OCI-LY7 (cell line): Measurements from ENCODE around the gene ZNF622. TPM values are rescaled to one million over a fixed set of nuclear protein-coding genes. Genes with fewer than 3 reads are reported as not detected.
"Not testable (repeated sequence)": the region's sequence is repeated elsewhere in the genome, so short reads cannot be mapped to it uniquely, and the experiment has no call there.

Source experiments
- BruUV-seq: library from RNA; stranded (reverse); fragments of 400-500 nt; replicated peaks from 2 replicates; lab custom pipeline; 2021; lab: Mats Ljungman, UMichigan
- CTCF ChIA-PET: fragments of 300-600 bp; sonication (Branson Sonifier 250); formaldehyde crosslinking; loops from one replicate; lab custom pipeline; 2022; ENCODE audit warnings: antibody characterized with exemption; ENCODE audit not compliant: unreplicated experiment; lab: Charles Lee
- POLR2A ChIA-PET: fragments of 300-600 bp; sonication (Branson Sonifier 250); formaldehyde crosslinking; loops from one replicate; lab custom pipeline; 2022; ENCODE audit warnings: antibody characterized with exemption; lab: Charles Lee
- DNase-seq: peaks from one replicate; pipeline ENCODE4 v3.0.0-alpha.2; 2015; ENCODE audit warnings: low spot score
- H2AFZ ChIP-seq: fragments of 200-600 bp; sonication (generic), shearing (Covaris generic); 2 replicates; pipeline ENCODE4 v1.6.1; 2014; ENCODE audit warnings: mild to moderate bottlenecking, antibody characterized with exemption, low read length, moderate library complexity
- H3K27ac ChIP-seq: fragments of 200-600 bp; sonication (generic); 2 replicates; pipeline ENCODE4 v1.5.1; 2014; ENCODE audit warnings: mixed run types, low read depth, mild to moderate bottlenecking, moderate library complexity, low read length, inconsistent platforms; ENCODE audit not compliant: poor library complexity, severe bottlenecking
- H3K36me3 ChIP-seq: fragments of 200-600 bp; sonication (generic); 2 replicates; pipeline ENCODE4 v1.6.1; 2014; ENCODE audit warnings: mild to moderate bottlenecking, antibody characterized with exemption, low read length, moderate library complexity, mixed read lengths; ENCODE audit not compliant: insufficient read depth
- H3K4me1 ChIP-seq: fragments of 200-600 bp; sonication (generic); 2 replicates; pipeline ENCODE4 v1.5.1; 2014; ENCODE audit warnings: mild to moderate bottlenecking, low read length; ENCODE audit not compliant: insufficient read depth, poor library complexity, severe bottlenecking
- H3K4me2 ChIP-seq: fragments of 200-600 bp; sonication (generic); 2 replicates; pipeline ENCODE4 v1.6.1; 2014; ENCODE audit warnings: mild to moderate bottlenecking, low read length
- H3K4me3 ChIP-seq: fragments of 200-600 bp; sonication (generic); 2 replicates; pipeline ENCODE4 v1.5.1; 2014; ENCODE audit warnings: mild to moderate bottlenecking, low read depth, low read length; ENCODE audit not compliant: poor library complexity, severe bottlenecking
- H3K79me2 ChIP-seq: fragments of 200-600 bp; sonication (generic); 2 replicates; pipeline ENCODE4 v1.6.1; 2016; ENCODE audit warnings: low read depth, mild to moderate bottlenecking, low read length, moderate library complexity, mixed read lengths; ENCODE audit not compliant: insufficient read depth
- H3K9me2 ChIP-seq: fragments of 200-600 bp; sonication (generic); 2 replicates; pipeline ENCODE4 v1.6.1; 2016; ENCODE audit warnings: mild to moderate bottlenecking, low read length, mixed read lengths; ENCODE audit not compliant: insufficient read depth
- H3K9me3 ChIP-seq: fragments of 200-600 bp; sonication (generic); 2 replicates; pipeline ENCODE4 v1.6.1; 2014; ENCODE audit warnings: mild to moderate bottlenecking, mixed run types, low read length, mixed read lengths
- H4K20me1 ChIP-seq: fragments of 200-600 bp; sonication (generic); 2 replicates; pipeline ENCODE4 v1.6.1; 2014; ENCODE audit warnings: mild to moderate bottlenecking, antibody characterized with exemption, low read length, moderate library complexity, mixed read lengths; ENCODE audit not compliant: insufficient read depth
- EZH2phosphoT487 ChIP-seq: fragments of 200-600 bp; sonication (generic); IDR thresholded peaks from 2 replicates; pipeline ENCODE4 v1.6.1; 2018; ENCODE audit warnings: low read depth, borderline replicate concordance, mild to moderate bottlenecking, mixed run types, antibody characterized with exemption, low read length, moderate library complexity, mixed read lengths
- intact Hi-C: fragments of 100-400 bp; cut with micrococcal nuclease; formaldehyde crosslinking; loops from one replicate; pipeline ENCODE4 v1.10.0; 2022; ENCODE audit not compliant: unreplicated experiment
- total RNA-seq, 2 experiments: library from RNA; depleted of rRNA in 1 of 2; stranded (reverse); fragments of >200 nt in 1 of 2; shearing (Covaris generic) in 1 of 2; gene quantifications; 2 replicates each; pipeline ENCODE4 v1.2.3, GENCODE V29; 2014 to 2022
- TF ChIP-seq, protein P1 (sequence below): fragments of 200-600 bp; sonication (generic); conservative IDR thresholded peaks from 2 replicates; pipeline ENCODE4 v1.5.1; 2014; ENCODE audit warnings: mild to moderate bottlenecking, antibody characterized with exemption, low read length, moderate library complexity, mixed read lengths

Gene ZNF622
- total RNA-seq, 2 experiments from 2014 or later = 25.7 to 32.9 TPM

DNA sequence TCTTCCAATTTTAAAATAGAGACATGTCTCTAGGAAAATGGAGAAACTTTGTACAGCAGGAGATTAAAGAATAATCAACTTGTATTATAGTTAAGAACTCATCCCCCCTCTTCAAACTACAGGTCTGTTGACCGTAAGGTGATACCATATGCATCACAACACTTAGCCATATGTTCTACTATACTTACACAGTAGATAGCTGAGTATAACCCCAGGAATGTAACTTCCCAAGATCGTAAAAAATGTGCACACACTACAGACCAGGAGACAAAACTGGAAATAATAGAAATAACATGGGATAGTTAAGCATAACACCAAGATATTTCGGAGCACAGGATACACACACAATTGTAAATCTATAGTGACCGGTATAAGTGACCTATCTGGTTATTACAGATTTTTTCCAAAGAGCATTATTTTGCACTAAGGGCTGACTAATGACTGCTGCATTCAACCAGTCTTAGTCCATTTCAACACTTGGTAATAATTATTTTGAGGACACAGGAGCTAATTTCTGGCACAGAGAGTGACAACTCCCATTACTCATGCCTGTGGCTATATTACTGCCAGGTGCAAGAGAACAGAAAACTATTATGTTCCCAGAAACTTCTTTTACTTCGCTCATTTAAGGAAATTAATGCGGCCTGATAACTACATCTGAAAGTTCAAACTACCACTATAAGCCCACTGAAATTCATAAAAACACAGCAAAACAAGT is 15.4 kb upstream of the ZNF622 start:
- H3K9me3 ChIP-seq = no peaks in the 10 kb centered on the region
- no peaks in the 10 kb centered on the region for H3K79me2 ChIP-seq
- H3K27ac ChIP-seq = no peak overlapping the region
- no peaks in the 10 kb centered on the region for H3K4me1 ChIP-seq
- no peak overlapping the region for H3K4me2 ChIP-seq
- no peaks in the 10 kb centered on the region for H3K36me3 ChIP-seq
- H4K20me1 ChIP-seq = no peaks in the 10 kb centered on the region
- H3K4me3 ChIP-seq = no peak overlapping the region
- no peak for DNase-seq
- ChIA-PET CTCF (no interaction called here), POLR2A (interaction anchor here (1.8 kb wide), 1 partner anchor 13 kb away, joined by 4 read pairs; no protein-coding TSS in a partner anchor)
- H2AFZ ChIP-seq = no peak overlapping the region
- TF ChIP-seq, protein P1, sequence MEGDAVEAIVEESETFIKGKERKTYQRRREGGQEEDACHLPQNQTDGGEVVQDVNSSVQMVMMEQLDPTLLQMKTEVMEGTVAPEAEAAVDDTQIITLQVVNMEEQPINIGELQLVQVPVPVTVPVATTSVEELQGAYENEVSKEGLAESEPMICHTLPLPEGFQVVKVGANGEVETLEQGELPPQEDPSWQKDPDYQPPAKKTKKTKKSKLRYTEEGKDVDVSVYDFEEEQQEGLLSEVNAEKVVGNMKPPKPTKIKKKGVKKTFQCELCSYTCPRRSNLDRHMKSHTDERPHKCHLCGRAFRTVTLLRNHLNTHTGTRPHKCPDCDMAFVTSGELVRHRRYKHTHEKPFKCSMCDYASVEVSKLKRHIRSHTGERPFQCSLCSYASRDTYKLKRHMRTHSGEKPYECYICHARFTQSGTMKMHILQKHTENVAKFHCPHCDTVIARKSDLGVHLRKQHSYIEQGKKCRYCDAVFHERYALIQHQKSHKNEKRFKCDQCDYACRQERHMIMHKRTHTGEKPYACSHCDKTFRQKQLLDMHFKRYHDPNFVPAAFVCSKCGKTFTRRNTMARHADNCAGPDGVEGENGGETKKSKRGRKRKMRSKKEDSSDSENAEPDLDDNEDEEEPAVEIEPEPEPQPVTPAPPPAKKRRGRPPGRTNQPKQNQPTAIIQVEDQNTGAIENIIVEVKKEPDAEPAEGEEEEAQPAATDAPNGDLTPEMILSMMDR = no peak
- no peak for TF ChIP-seq EZH2phosphoT487
- no TSS peak for BruUV-seq
- no peaks in the 10 kb centered on the region for H3K9me2 ChIP-seq
- intact Hi-C loops = no loop called here

DNA sequence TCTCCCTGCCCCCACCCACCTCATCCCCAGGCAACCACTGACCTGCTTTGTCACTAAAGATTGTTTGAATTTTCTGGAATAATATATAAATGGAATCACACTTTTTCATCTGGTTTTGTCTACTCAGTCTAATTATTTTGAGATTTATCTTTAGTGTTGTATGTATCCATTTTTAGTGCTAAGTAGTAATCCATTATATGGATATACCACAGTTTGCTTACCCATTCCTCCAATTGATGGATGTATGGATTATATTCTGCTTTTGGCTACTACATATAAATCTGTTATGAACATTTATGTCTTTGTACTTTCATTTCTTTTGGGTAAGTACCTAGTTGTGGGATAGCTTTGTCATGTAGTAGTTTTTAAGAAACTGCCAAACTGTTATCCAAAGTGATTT is 14.5 kb upstream of the ZNF622 start:
- intact Hi-C loops = no loop called here
- Histone ChIP-seq H3K27ac (no peak overlapping the region), H3K9me3 (no peaks in the 10 kb centered on the region), H3K79me2 (no peaks in the 10 kb centered on the region), H3K9me2 (no peaks in the 10 kb centered on the region), H3K36me3 (no peaks in the 10 kb centered on the region), H2AFZ (no peak overlapping the region), H3K4me2 (no peak overlapping the region), H3K4me3 (no peak overlapping the region), H3K4me1 (no peaks in the 10 kb centered on the region), H4K20me1 (no peaks in the 10 kb centered on the region)
- DNase-seq = no peak
- no TSS peak for BruUV-seq
- TF ChIP-seq, protein P1 = no peak
- TF ChIP-seq EZH2phosphoT487 = no peak
- ChIA-PET CTCF (no interaction called here), POLR2A (interaction anchor here (1.8 kb wide), 1 partner anchor 12 kb away, joined by 4 read pairs; no protein-coding TSS in a partner anchor)

DNA sequence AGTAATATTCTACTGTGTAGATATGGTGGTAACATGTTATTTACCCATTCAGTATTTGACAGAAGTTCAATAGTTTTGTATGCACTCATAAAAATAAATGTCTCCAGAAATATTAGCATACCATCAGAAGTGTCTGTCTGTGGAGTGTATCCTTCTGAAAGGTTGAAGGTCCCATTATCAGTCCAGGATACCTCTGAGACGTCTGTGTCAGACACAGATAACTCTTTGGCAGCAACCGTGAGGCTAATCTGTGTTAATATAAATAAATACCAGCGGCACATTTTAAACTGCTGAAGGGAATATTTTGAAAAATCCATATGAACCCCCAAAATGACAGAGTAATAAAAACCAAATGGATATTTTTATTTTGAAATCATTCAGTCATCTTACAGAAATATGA is 11.9 kb upstream of the ZNF622 start:
- no peak overlapping the region for H2AFZ ChIP-seq
- no peaks in the 10 kb centered on the region for H4K20me1 ChIP-seq
- CTCF ChIA-PET = no interaction called here

DNA sequence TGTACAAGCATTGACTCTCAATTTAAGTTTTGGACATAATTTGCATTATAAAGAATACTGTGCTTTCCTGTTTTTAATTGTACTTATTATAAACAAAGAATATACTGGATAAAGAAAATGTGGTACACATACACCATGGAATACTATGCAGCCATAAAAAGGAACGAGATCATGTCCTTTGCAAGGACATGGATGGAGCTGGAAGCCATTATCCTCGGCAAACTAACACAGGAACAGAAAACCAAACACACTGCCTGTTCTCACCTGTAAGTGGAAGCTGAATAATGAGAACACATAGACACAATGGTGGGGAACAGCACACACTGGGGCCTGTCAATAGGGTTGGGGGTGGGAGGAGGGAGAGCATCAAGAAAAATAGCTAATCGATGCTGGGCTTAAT is 10.8 kb upstream of the ZNF622 start:
- H2AFZ ChIP-seq, H3K36me3 ChIP-seq, H3K4me1 ChIP-seq, H3K4me2 ChIP-seq, H3K27ac ChIP-seq, H3K9me2 ChIP-seq, DNase-seq, H3K4me3 ChIP-seq, CTCF ChIA-PET, H3K9me3 ChIP-seq, intact Hi-C loops, H3K79me2 ChIP-seq, BruUV-seq, H4K20me1 ChIP-seq: not testable (repeated sequence)
- POLR2A ChIA-PET = interaction anchor here (0.6 to 1.8 kb wide), 2 partner anchors 8 to 52 kb away, joined by 3 to 6 read pairs; no protein-coding TSS in a partner anchor

More for the DNA sequence above, 11.9 kb upstream of the ZNF622 start:
- H3K36me3 ChIP-seq = no peaks in the 10 kb centered on the region
- H3K4me3 ChIP-seq = no peak overlapping the region
- no TSS peak for BruUV-seq
- no peaks in the 10 kb centered on the region for H3K4me1 ChIP-seq
- TF ChIP-seq EZH2phosphoT487 = no peak
- TF ChIP-seq, protein P1 = no peak
- H3K4me2 ChIP-seq = no peak overlapping the region
- POLR2A ChIA-PET = interaction anchor here (1.8 kb wide), 1 partner anchor 9 kb away, joined by 6 read pairs; no protein-coding TSS in a partner anchor
- H3K79me2 ChIP-seq = no peaks in the 10 kb centered on the region
- no peak for DNase-seq
- no peaks in the 10 kb centered on the region for H3K9me2 ChIP-seq
- H3K9me3 ChIP-seq = no peaks in the 10 kb centered on the region
- intact Hi-C loops = no loop called here
- no peak overlapping the region for H3K27ac ChIP-seq
